ENCODE measurements around the gene ATF6. TPM values are rescaled to one million over a fixed set of nuclear protein-coding genes. Genes with fewer than 3 reads are reported as not detected.

ATF6 gene
- total RNA-seq, 2 experiments from 2014 or later = 18.5 to 20.0 TPM

GRCh38 chr1:161913482-161914140 lies 147.5 kb downstream of the ATF6 start:
- POLR2A ChIA-PET = no interaction called here
- ATAC-seq (ENCODE audit: low read depth) (no peak), DNase-seq (no peak)
- peaks cover 5% of the 10 kb centered on the region for H3K4me1 Mint-ChIP-seq
- H3K27ac Mint-ChIP-seq = no peak overlapping the region
- peaks cover 11% of the 10 kb centered on the region for H3K36me3 Mint-ChIP-seq
- H3K4me3 Mint-ChIP-seq = no peak overlapping the region
- H3K27me3 Mint-ChIP-seq = no peaks in the 10 kb centered on the region
- H3K9me3 Mint-ChIP-seq = no peaks in the 10 kb centered on the region

GRCh38 chr1:161914595-161914994 lies 148.5 kb downstream of the ATF6 start:
- H3K4me1 Mint-ChIP-seq = peaks cover 14% of the 10 kb centered on the region
- H3K36me3 Mint-ChIP-seq = peaks cover 12% of the 10 kb centered on the region

GRCh38 chr1:161915051-161915503 lies 149.0 kb downstream of the ATF6 start:
- Mint-ChIP-seq H3K27me3 (no peaks in the 10 kb centered on the region), H3K27ac (no peak overlapping the region), H3K36me3 (peaks cover 13% of the 10 kb centered on the region), H3K4me1 (peaks cover 16% of the 10 kb centered on the region), H3K4me3 (no peak overlapping the region), H3K9me3 (no peaks in the 10 kb centered on the region)
- DNase-seq (no peak), ATAC-seq (ENCODE audit: low read depth) (peak; percentile 75)
- POLR2A ChIA-PET = no interaction called here

More at GRCh38 chr1:161914595-161914994, 148.5 kb downstream of the ATF6 start:
- POLR2A ChIA-PET = no interaction called here
- no peak overlapping the region for H3K4me3 Mint-ChIP-seq
- H3K9me3 Mint-ChIP-seq = no peaks in the 10 kb centered on the region
- H3K27ac Mint-ChIP-seq = no peak overlapping the region
- DNase-seq (no peak), ATAC-seq (ENCODE audit: low read depth) (no peak)
- H3K27me3 Mint-ChIP-seq = no peaks in the 10 kb centered on the region

- no peak for ATAC-seq (ENCODE audit: low read depth)
- Mint-ChIP-seq H3K36me3 (peaks cover 13% of the 10 kb centered on the region), H3K27ac (no peak overlapping the region), H3K9me3 (no peaks in the 10 kb centered on the region), H3K4me3 (no peak overlapping the region), H3K4me1 (peaks cover 13% of the 10 kb centered on the region), H3K27me3 (no peaks in the 10 kb centered on the region)
- no peak for DNase-seq
- POLR2A ChIA-PET = no interaction called here
Measured at GRCh38 chr1:161915978-161916377, 149.9 kb downstream of the ATF6 start.

GRCh38 chr1:161919229-161919628 lies 153.1 kb downstream of the ATF6 start:
- Mint-ChIP-seq H3K36me3 (peaks cover 29% of the 10 kb centered on the region), H3K27me3 (no peaks in the 10 kb centered on the region), H3K4me3 (peak overlapping the region; percentile 72), H3K9me3 (no peaks in the 10 kb centered on the region), H3K27ac (peak overlapping the region; percentile 84), H3K4me1 (peaks cover 15% of the 10 kb centered on the region)
- POLR2A ChIA-PET = interaction anchor here (0.8 kb wide), 1 partner anchor 15 kb away, joined by 3 read pairs; no protein-coding TSS in a partner anchor
- no peak for DNase-seq
- no peak for ATAC-seq (ENCODE audit: low read depth)

- DNase-seq (no peak), ATAC-seq (ENCODE audit: low read depth) (no peak)
- H3K4me1 Mint-ChIP-seq = peaks cover 15% of the 10 kb centered on the region
- H3K36me3 Mint-ChIP-seq = peaks cover 40% of the 10 kb centered on the region
- no peaks in the 10 kb centered on the region for H3K9me3 Mint-ChIP-seq
- no peak overlapping the region for H3K4me3 Mint-ChIP-seq
- no peaks in the 10 kb centered on the region for H3K27me3 Mint-ChIP-seq
- H3K27ac Mint-ChIP-seq = no peak overlapping the region
- POLR2A ChIA-PET = no interaction called here
Measured at GRCh38 chr1:161921491-161921890, 155.4 kb downstream of the ATF6 start.

GRCh38 chr1:161921990-161922389 lies 155.9 kb downstream of the ATF6 start:
- H3K36me3 Mint-ChIP-seq = peaks cover 40% of the 10 kb centered on the region
- POLR2A ChIA-PET = no interaction called here
- ATAC-seq (ENCODE audit: low read depth) (no peak), DNase-seq (no peak)
- H3K27me3 Mint-ChIP-seq = no peaks in the 10 kb centered on the region
- no peaks in the 10 kb centered on the region for H3K9me3 Mint-ChIP-seq
- peaks cover 15% of the 10 kb centered on the region for H3K4me1 Mint-ChIP-seq
- no peak overlapping the region for H3K27ac Mint-ChIP-seq
- H3K4me3 Mint-ChIP-seq = no peak overlapping the region

GRCh38 chr1:161928056-161928455 lies 161.9 kb downstream of the ATF6 start:
- peaks cover 5% of the 10 kb centered on the region for H3K4me1 Mint-ChIP-seq

GRCh38 chr1:161929137-161929536 lies 163.0 kb downstream of the ATF6 start:
- DNase-seq (no peak), ATAC-seq (ENCODE audit: low read depth) (no peak)
- H3K4me3 Mint-ChIP-seq = no peak overlapping the region
- H3K9me3 Mint-ChIP-seq = no peaks in the 10 kb centered on the region
- H3K27me3 Mint-ChIP-seq = no peaks in the 10 kb centered on the region
- POLR2A ChIA-PET = no interaction called here
- no peak overlapping the region for H3K27ac Mint-ChIP-seq
- H3K4me1 Mint-ChIP-seq = peaks cover 13% of the 10 kb centered on the region
- peaks cover 19% of the 10 kb centered on the region for H3K36me3 Mint-ChIP-seq

More at GRCh38 chr1:161928056-161928455, 161.9 kb downstream of the ATF6 start:
- H3K4me3 Mint-ChIP-seq = no peak overlapping the region
- peaks cover 19% of the 10 kb centered on the region for H3K36me3 Mint-ChIP-seq
- H3K9me3 Mint-ChIP-seq = no peaks in the 10 kb centered on the region
- POLR2A ChIA-PET = no interaction called here
- DNase-seq (no peak), ATAC-seq (ENCODE audit: low read depth) (no peak)
- H3K27me3 Mint-ChIP-seq = no peaks in the 10 kb centered on the region
- no peak overlapping the region for H3K27ac Mint-ChIP-seq

GRCh38 chr1:161930064-161930463 lies 163.9 kb downstream of the ATF6 start:
- POLR2A ChIA-PET = no interaction called here
- H3K27me3 Mint-ChIP-seq = no peaks in the 10 kb centered on the region
- H3K27ac Mint-ChIP-seq = no peak overlapping the region
- peaks cover 23% of the 10 kb centered on the region for H3K4me1 Mint-ChIP-seq
- H3K36me3 Mint-ChIP-seq = peaks cover 17% of the 10 kb centered on the region
- no peak overlapping the region for H3K4me3 Mint-ChIP-seq
- no peaks in the 10 kb centered on the region for H3K9me3 Mint-ChIP-seq
- ATAC-seq (ENCODE audit: low read depth) (no peak), DNase-seq (no peak)

GRCh38 chr1:161932668-161933067 lies 166.5 kb downstream of the ATF6 start:
- H3K4me3 Mint-ChIP-seq = no peak overlapping the region
- H3K9me3 Mint-ChIP-seq = no peaks in the 10 kb centered on the region
- POLR2A ChIA-PET = no interaction called here
- H3K36me3 Mint-ChIP-seq = peaks cover 19% of the 10 kb centered on the region
- peaks cover 31% of the 10 kb centered on the region for H3K4me1 Mint-ChIP-seq
- no peaks in the 10 kb centered on the region for H3K27me3 Mint-ChIP-seq
- DNase-seq (no peak), ATAC-seq (ENCODE audit: low read depth) (no peak)
- H3K27ac Mint-ChIP-seq = no peak overlapping the region

GRCh38 chr1:161933592-161934588 lies 167.8 kb downstream of the ATF6 start:
- peaks cover 19% of the 10 kb centered on the region for H3K36me3 Mint-ChIP-seq
- POLR2A ChIA-PET = interaction anchor here (1.2 kb wide), 1 partner anchor 15 kb away, joined by 3 read pairs; no protein-coding TSS in a partner anchor
- peaks cover 31% of the 10 kb centered on the region for H3K4me1 Mint-ChIP-seq
- peak overlapping the region; percentile 75 for H3K4me3 Mint-ChIP-seq
- H3K9me3 Mint-ChIP-seq = no peaks in the 10 kb centered on the region
- ATAC-seq (ENCODE audit: low read depth) = peak; percentile 89
- H3K27ac Mint-ChIP-seq = peak overlapping the region; percentile 81
- DNase-seq = no peak
- no peaks in the 10 kb centered on the region for H3K27me3 Mint-ChIP-seq

- Mint-ChIP-seq H3K27me3 (no peaks in the 10 kb centered on the region), H3K36me3 (peaks cover 18% of the 10 kb centered on the region), H3K27ac (peak overlapping the region; percentile 5), H3K9me3 (no peaks in the 10 kb centered on the region), H3K4me3 (peak overlapping the region; percentile 75), H3K4me1 (peaks cover 31% of the 10 kb centered on the region)
- ATAC-seq (ENCODE audit: low read depth) (no peak), DNase-seq (no peak)
- POLR2A ChIA-PET = no interaction called here
Measured at GRCh38 chr1:161935264-161935663, 169.1 kb downstream of the ATF6 start.
